Esophagus muscularis mucosa (tissue), 4 donors: ENCODE measurements around the gene CTNNA2. TPM values are rescaled to one million over a fixed set of nuclear protein-coding genes. Genes with fewer than 3 reads are reported as not detected.

Source experiments
- DNase-seq: peaks from one replicate; pipeline ENCODE4 v3.0.0-alpha.2; 2017; ENCODE audit errors: extremely low spot score
- H3K27ac ChIP-seq, 4 donors: fragments of 200-600 bp; sonication (generic); replicated peaks in 1 of 4; 1 replicate in 3 of 4; 2 replicates in 1 of 4; pipeline ENCODE4 v1.5.1; 2016 to 2019; ENCODE audit warnings: mild to moderate bottlenecking in 1 of 4
- H3K27me3 ChIP-seq, 4 donors: fragments of 200-600 bp; sonication (generic); one replicate each; pipeline versions ENCODE4 v1.5.1 to v1.6.0; 2016 to 2019
- H3K36me3 ChIP-seq, 4 donors: fragments of 200-600 bp; sonication (generic); one replicate each; pipeline ENCODE4 v1.5.1; 2016 to 2019
- H3K4me1 ChIP-seq, 4 donors: fragments of 200-600 bp; sonication (generic); one replicate each; pipeline ENCODE4 v1.5.1; 2016 to 2019
- H3K4me3 ChIP-seq, 4 donors: fragments of 200-600 bp; sonication (generic); 1 replicate in 2 of 4; 2 replicates in 2 of 4; pipeline ENCODE4 v1.5.1; 2016 to 2019; ENCODE audit warnings: mild to moderate bottlenecking in 4 of 4, moderate library complexity in 1 of 4
- H3K9me3 ChIP-seq, 4 donors: fragments of 200-600 bp; sonication (generic); 1 replicate in 3 of 4; 2 replicates in 1 of 4; pipeline ENCODE4 v1.5.1; 2016 to 2019
- CTCF ChIP-seq, 3 experiments: fragments of 200-600 bp in 2 of 3; fragments of 450-650 bp in 1 of 3; sonication (generic) in 2 of 3; IDR thresholded peaks; one replicate each; pipeline ENCODE4 v1.5.1; 2017 to 2019; ENCODE audit warnings: antibody characterized with exemption in 3 of 3, mild to moderate bottlenecking in 2 of 3, moderate library complexity in 1 of 3
- EP300 ChIP-seq: sonication (generic); formaldehyde crosslinking; IDR thresholded peaks from one replicate; pipeline ENCODE4 v1.6.1; 2017; ENCODE audit warnings: antibody characterized with exemption
- POLR2A ChIP-seq: fragments of 450-650 bp; IDR thresholded peaks from one replicate; pipeline ENCODE4 v1.6.1; 2017; ENCODE audit warnings: antibody characterized with exemption, moderate library complexity, mild to moderate bottlenecking, low read depth
- POLR2AphosphoS5 ChIP-seq, 2 donors: sonication (generic); formaldehyde crosslinking; IDR thresholded peaks; one replicate each; pipeline ENCODE4 v1.6.1; 2017; ENCODE audit warnings: antibody characterized with exemption in 2 of 2
- WGBS: methylation state at CpG from one replicate; pipeline ENCODE4 v1.1.5; 2018; 5-methylcytosine and 5-hydroxymethylcytosine counted together
- intact Hi-C: fragments of 100-400 bp; cut with DNase I; formaldehyde crosslinking; loops from one replicate; pipeline ENCODE4 v1.15.1; 2023
- total RNA-seq, 4 donors: library from RNA; depleted of rRNA; stranded (reverse); fragments of >200 nt; gene quantifications; one replicate each; pipeline versions ENCODE4 v1.1.0 to v1.2.1, GENCODE V29; 2016

CTNNA2 gene
- total RNA-seq, 4 donors from 2014 or later: 0.42 to 2.5 (median 1.1) TPM

- intact Hi-C loops: no loop called here
- 55% methylated on average over 4 of the region's 4 CpGs for WGBS
- H3K36me3 ChIP-seq: no peaks in the 10 kb centered on the region
- H3K9me3 ChIP-seq: no peaks in the 10 kb centered on the region
- H3K4me3 ChIP-seq: no peak overlapping the region
- H3K4me1 ChIP-seq: no peaks in the 10 kb centered on the region
- no peaks in the 10 kb centered on the region for H3K27me3 ChIP-seq
- no peak for DNase-seq
- no peak overlapping the region for H3K27ac ChIP-seq
- TF ChIP-seq POLR2AphosphoS5 (IDR thresholded peaks at IDR 0.05) (no peak), POLR2A (no peak), EP300 (no peak), CTCF (IDR thresholded peaks at IDR 0.05) (no peak)
Measured at GRCh38 chr2:79915455-79915854, 402.6 kb downstream of the CTNNA2 start.

GRCh38 chr2:79916285-79916684 lies 403.4 kb downstream of the CTNNA2 start:
- 67% methylated on average over 4 of the region's 4 CpGs for WGBS
- DNase-seq: no peak

GRCh38 chr2:79920512-79921076 lies 407.7 kb downstream of the CTNNA2 start:
- intact Hi-C loops: no loop called here
- Histone ChIP-seq H3K4me3 (no peak overlapping the region), H3K27me3 (peaks cover 0 to 3% (median 0%) of the 10 kb centered on the region in 4 donors), H3K27ac (no peak overlapping the region), H3K9me3 (no peaks in the 10 kb centered on the region), H3K4me1 (no peaks in the 10 kb centered on the region), H3K36me3 (no peaks in the 10 kb centered on the region)
- no peak for TF ChIP-seq CTCF (IDR thresholded peaks at IDR 0.05)
- TF ChIP-seq POLR2A: no peak
- TF ChIP-seq POLR2AphosphoS5 (IDR thresholded peaks at IDR 0.05): no peak
- no peak for TF ChIP-seq EP300
- 54% methylated on average over 3 of the region's 3 CpGs for WGBS
- DNase-seq: no peak

More at GRCh38 chr2:79916285-79916684, 403.4 kb downstream of the CTNNA2 start:
- no peak for TF ChIP-seq EP300
- no peak for TF ChIP-seq POLR2AphosphoS5 (IDR thresholded peaks at IDR 0.05)
- TF ChIP-seq POLR2A: no peak
- TF ChIP-seq CTCF (IDR thresholded peaks at IDR 0.05): no peak
- intact Hi-C loops: no loop called here
- H3K27me3 ChIP-seq: no peaks in the 10 kb centered on the region
- H3K9me3 ChIP-seq: no peaks in the 10 kb centered on the region
- no peak overlapping the region for H3K4me3 ChIP-seq
- H3K36me3 ChIP-seq: no peaks in the 10 kb centered on the region
- H3K4me1 ChIP-seq: no peaks in the 10 kb centered on the region
- H3K27ac ChIP-seq: no peak overlapping the region

- DNase-seq: no peak
- intact Hi-C loops: no loop called here
- TF ChIP-seq POLR2A (no peak), CTCF (IDR thresholded peaks at IDR 0.05) (no peak), POLR2AphosphoS5 (IDR thresholded peaks at IDR 0.05) (no peak), EP300 (no peak)
- Histone ChIP-seq H3K4me1 (no peaks in the 10 kb centered on the region), H3K4me3 (no peak overlapping the region), H3K27me3 (peaks cover 0 to 3% (median 0%) of the 10 kb centered on the region in 4 donors), H3K27ac (no peak overlapping the region), H3K9me3 (no peaks in the 10 kb centered on the region), H3K36me3 (no peaks in the 10 kb centered on the region)
- WGBS: 84% methylated on average over 3 of the region's 3 CpGs
Measured at GRCh38 chr2:79929624-79930023, 416.8 kb downstream of the CTNNA2 start.
